Measurements from ENCODE around the gene KRT20.
"Not testable (repeated sequence)": the region's sequence is repeated elsewhere in the genome, so short reads cannot be mapped to it uniquely, and the experiment has no call there.

KRT20 gene

DNA sequence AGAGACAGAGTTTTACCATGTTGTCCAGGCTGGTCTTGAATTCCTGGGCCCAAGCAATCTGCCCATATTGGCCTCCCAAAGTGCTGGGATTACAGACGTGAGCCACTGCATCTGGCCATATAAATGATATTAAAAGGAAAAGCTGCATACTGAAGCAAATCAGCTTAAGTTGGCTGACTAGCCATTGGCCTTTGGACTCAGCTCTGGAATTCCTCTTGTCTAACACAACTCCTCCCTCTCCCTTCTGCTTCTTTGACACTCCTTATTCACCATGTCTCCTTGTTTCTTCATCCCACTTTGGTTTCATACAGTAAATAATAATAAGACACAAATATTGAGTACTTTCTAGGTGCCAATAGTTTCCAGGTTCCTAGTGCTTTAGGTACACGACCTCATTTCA is 25.5 kb downstream of the KRT20 start:
- DNase-seq (ENCODE audit: low spot score): no peak
- in situ Hi-C loops (cut with MboI; ENCODE audit: low sequenced_read_pairs, unreplicated experiment): no loop called here
- TF ChIP-seq, protein P1, sequence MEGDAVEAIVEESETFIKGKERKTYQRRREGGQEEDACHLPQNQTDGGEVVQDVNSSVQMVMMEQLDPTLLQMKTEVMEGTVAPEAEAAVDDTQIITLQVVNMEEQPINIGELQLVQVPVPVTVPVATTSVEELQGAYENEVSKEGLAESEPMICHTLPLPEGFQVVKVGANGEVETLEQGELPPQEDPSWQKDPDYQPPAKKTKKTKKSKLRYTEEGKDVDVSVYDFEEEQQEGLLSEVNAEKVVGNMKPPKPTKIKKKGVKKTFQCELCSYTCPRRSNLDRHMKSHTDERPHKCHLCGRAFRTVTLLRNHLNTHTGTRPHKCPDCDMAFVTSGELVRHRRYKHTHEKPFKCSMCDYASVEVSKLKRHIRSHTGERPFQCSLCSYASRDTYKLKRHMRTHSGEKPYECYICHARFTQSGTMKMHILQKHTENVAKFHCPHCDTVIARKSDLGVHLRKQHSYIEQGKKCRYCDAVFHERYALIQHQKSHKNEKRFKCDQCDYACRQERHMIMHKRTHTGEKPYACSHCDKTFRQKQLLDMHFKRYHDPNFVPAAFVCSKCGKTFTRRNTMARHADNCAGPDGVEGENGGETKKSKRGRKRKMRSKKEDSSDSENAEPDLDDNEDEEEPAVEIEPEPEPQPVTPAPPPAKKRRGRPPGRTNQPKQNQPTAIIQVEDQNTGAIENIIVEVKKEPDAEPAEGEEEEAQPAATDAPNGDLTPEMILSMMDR (IDR thresholded peaks at IDR 0.05; ENCODE audit: borderline replicate concordance, control extremely low read depth, extremely low read depth, insufficient read depth, missing control alignments): no peak

DNA sequence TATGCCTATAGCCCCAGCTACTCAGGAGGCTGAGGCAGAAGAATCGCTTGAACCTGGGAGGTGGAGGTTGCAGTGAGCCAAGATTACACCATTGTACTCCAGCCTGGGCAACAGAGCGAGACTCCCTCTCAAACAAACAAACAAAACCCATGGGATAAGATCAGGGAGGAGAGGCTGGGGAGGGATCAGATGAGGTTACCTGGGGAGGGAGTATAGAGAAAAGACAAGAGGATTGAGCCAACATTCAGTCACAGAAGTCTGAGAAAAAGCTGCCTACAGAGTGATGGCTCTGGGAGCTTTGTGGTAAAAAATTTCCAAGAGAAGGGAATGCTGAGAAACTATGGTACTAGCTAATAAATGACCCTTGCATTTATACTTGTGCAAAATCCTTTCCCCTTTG is 26.4 kb downstream of the KRT20 start:
- DNase-seq (ENCODE audit: low spot score); in situ Hi-C loops (cut with MboI; ENCODE audit: low sequenced_read_pairs, unreplicated experiment): not testable (repeated sequence)

DNA sequence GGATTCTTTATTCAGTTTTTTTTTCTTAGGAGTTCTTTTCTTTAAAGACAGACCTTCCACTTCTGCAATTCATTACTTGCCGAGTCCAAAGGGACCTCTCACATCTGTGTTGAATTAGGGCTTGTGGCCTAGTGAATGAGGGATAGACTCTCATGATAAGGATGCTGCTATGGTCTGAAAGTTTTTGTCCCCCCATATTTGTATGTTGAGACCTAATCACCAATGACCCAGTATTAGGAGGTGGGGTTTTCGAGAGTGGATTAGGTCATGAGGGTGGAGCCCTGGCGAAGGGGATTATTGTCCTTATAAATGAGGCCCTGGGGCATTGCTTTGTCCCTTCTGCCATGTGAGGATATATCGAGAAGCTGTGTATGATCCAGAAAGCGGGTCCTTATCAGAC is 27.5 kb downstream of the KRT20 start:
- DNase-seq (ENCODE audit: low spot score): no peak
- TF ChIP-seq, protein P1 (IDR thresholded peaks at IDR 0.05; ENCODE audit: borderline replicate concordance, control extremely low read depth, extremely low read depth, insufficient read depth, missing control alignments): no peak
- in situ Hi-C loops (cut with MboI; ENCODE audit: low sequenced_read_pairs, unreplicated experiment): no loop called here

DNA sequence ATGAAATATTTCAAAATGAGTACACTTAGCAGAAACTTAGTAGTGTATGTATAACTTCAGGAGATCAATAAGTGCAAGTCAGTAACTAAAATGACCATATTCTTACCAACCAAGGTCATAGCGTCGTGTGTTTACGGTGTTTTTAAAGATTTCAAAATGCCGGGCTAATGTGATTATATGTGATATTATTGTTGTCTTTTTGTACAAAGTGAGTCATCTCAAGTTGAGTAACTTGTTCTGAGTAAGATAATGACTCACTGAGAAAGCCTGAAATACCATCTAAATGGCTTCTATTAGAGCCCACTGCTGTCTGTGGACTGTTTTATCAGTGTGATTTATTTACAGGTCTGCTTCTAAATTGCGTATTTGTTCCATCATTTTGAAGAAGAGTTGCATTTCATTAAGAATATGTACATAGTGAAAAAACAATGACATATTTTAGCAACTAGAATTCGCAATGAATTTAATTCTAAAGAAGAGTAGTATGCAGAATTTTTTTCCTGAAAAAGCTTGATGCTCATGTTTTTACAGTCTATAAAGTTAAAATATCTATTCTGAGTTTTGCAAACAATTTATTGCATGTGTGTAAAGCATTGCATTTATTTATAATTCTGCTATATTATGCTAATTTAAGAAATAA is 30.7 kb downstream of the KRT20 start:
- DNase-seq (ENCODE audit: low spot score): no peak
- in situ Hi-C loops (cut with MboI; ENCODE audit: low sequenced_read_pairs, unreplicated experiment): no loop called here

DNA sequence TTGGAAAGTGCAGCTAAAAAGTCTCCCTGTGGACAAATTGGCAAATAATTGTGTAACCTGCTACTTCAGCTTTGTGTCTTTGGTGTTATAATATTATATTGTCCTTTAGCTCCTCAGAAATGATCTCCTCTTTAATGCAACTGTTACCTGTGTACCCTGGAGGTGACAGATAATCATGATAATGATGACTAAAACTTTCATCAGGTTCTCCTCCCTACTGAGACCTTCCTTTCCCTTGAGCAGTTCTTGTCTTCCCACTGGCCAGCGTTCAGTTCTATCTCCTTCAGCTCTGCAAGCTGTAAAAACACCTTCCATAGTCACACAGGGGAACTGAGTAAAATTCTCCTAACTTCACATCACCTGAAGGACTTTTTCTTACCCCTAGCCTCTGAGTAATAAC is 32.7 kb downstream of the KRT20 start:
- TF ChIP-seq, protein P1 (IDR thresholded peaks at IDR 0.05; ENCODE audit: borderline replicate concordance, control extremely low read depth, extremely low read depth, insufficient read depth, missing control alignments): no peak
- in situ Hi-C loops (cut with MboI; ENCODE audit: low sequenced_read_pairs, unreplicated experiment): no loop called here
- DNase-seq (ENCODE audit: low spot score): no peak

More for the DNA sequence above, 30.7 kb downstream of the KRT20 start:
- TF ChIP-seq, protein P1 (IDR thresholded peaks at IDR 0.05; ENCODE audit: borderline replicate concordance, control extremely low read depth, extremely low read depth, insufficient read depth, missing control alignments): no peak

DNA sequence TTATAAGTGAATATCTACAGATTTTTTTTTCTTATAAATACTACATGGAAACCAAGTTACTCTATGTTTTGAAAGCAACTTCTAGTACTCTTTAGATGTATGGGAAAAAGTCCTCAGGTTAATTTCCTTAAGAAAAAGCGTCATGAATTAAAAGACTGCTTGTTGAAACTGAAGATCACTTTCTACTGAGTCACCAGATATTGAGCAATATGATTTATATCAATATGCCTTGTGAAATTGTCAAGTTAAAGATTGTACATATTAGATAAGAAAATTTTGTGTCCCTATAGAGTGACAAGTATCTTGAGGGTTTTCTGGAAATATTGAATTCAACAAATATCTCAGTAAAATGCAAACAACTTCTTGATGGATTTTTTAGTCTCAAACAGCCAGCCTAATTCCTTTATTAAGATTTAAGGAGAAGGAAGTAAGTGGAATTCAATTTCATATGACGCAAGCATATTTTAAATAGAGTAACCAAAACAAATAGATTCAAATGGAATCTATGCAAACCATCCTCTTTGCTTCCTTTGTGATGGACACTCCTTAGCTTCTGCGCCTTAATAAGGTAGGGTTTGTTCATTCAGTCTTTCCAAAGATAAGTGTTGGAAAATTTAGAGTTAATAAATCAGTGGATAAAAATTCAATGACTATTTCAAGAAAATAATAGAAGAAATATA is 34.6 kb downstream of the KRT20 start:
- TF ChIP-seq, protein P1 (IDR thresholded peaks at IDR 0.05; ENCODE audit: borderline replicate concordance, control extremely low read depth, extremely low read depth, insufficient read depth, missing control alignments): no peak
- DNase-seq (ENCODE audit: low spot score): no peak
- in situ Hi-C loops (cut with MboI; ENCODE audit: low sequenced_read_pairs, unreplicated experiment): no loop called here

DNA sequence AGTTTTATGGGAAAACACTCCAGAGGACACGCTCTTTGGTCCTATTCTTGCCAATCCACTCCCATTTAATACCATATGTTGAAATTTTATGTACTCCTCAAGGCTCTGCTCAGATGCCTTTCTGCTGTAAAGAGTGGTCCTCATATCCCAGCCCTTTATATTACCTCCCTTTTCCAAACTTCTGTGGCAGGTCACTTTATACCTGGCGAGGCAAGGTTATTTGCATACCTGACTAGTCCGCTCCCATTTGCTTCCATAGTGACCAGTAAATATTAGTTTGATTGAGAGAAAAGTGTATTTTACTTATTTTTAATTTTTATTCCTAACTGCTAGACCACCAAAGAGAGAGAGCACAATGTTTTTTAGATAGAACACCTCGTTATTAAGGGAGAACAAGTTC is 35.3 kb downstream of the KRT20 start:
- no peak for DNase-seq (ENCODE audit: low spot score)
- in situ Hi-C loops (cut with MboI; ENCODE audit: low sequenced_read_pairs, unreplicated experiment): no loop called here
- TF ChIP-seq, protein P1 (IDR thresholded peaks at IDR 0.05; ENCODE audit: borderline replicate concordance, control extremely low read depth, extremely low read depth, insufficient read depth, missing control alignments): no peak
